Epithelial cell of prostate (primary cell): ENCODE results near the gene MALRD1.
A peak's percentile ranks its signal among the peaks of the same experiment; 100 is the strongest.

Source experiments
- DNase-seq: peaks from one replicate; pipeline ENCODE4 v3.0.0-alpha.2; 2011; ENCODE audit warnings: low read depth, low spot score
- H3K27ac ChIP-seq: fragments of 450-650 bp; 2 replicates; pipeline ENCODE4 v1.5.1; 2017; ENCODE audit warnings: mild to moderate bottlenecking

The MALRD1 gene

GRCh38 chr10:19048489-19048888 is at the start of gene MALRD1:
Gene MALRD1 (plus strand): TSS chr10:19048801. CDS start chr10:19048939, 138 bp downstream.
- no peak within 1 kb of the TSS for H3K27ac ChIP-seq
- no peak for DNase-seq

- H3K27ac ChIP-seq, result no peak overlapping the region
- DNase-seq, result no peak
Observed at GRCh38 chr10:19003341-19003740, 45.3 kb upstream of the MALRD1 start.

DNA sequence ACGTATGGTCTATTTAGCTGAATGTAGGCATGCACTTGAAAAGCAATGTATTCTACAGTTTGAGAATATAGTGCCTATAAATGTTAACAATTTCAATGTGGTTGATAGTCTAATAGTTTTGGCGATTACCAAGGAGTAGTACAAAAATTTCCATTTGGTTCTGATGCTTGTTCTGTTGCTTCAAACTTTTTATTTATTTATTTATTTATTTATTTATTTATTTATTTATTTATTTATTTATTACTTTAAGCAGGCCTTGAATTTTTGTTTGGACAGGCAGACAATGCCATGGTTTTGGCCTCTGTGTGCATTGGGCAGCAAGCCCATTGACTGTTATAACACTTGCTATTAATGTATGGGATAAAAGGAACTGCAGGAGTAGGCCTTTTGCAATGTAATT is 36.5 kb upstream of the MALRD1 start:
- no peak overlapping the region for H3K27ac ChIP-seq
- DNase-seq, result no peak

GRCh38 chr10:19014034-19014433 is 34.6 kb upstream of the MALRD1 start:
- peak overlapping the region; percentile 64 for H3K27ac ChIP-seq
- peak; percentile 8 for DNase-seq

DNA sequence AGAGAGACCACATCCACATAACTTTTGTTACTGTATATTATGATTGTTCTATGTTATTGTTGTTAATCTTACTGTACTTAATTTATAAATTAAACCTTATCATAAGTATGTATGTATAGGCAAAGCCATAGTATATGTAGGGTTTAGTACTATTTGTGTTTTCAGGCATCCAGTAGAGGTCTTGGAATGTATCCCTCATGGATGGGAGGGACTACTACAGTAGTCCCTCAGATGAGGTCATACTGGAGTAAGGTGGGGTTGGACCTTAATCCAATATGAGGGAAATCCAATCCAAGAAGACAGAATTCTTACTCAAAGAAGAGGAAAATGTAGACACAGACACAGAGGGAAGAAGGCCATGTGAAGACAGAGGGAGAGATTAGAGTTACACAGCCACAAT is 34.1 kb upstream of the MALRD1 start:
- DNase-seq, result no peak
- peak overlapping the region; percentile 64 for H3K27ac ChIP-seq

DNA sequence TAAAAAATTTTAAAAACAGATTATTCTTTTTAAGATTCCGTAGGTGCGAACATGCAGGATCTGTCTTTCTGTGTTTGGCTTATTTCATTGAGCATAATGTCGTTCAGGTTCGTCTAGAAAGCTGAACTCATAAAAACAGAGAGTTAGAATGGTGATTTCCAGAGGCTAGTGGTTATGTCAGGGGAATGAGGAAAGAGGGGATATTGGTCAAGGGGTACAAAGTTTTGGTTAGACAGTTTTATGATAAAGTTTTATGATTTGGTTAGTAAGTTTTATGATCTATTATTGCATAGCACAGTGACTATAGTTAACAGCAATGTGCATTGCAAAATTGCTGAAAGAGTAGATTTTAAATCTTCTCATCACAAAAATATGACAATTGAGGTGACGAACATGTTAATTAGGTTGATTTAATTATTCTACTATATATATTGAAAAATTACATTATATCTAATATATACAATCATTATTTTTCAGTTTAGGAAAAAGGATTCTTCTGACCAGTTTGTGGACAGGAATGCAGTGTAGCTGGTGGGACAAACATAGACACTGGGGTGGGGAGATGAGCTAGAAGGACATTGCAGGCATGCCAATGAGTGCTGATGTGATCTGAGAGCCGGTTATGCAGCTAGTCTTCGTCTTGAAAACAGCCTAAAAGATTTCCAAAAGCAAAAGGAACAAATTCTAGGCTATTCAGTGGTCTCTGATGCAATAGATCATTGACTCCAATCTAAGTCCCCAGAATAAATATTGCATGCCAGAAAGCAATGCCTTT is 31.3 kb upstream of the MALRD1 start:
- no peak for DNase-seq
- no peak overlapping the region for H3K27ac ChIP-seq

- no peak overlapping the region for H3K27ac ChIP-seq
- no peak for DNase-seq
Observed at GRCh38 chr10:19021162-19021561, 27.4 kb upstream of the MALRD1 start.

- no peak for DNase-seq
Observed at GRCh38 chr10:19024611-19025010, 24.0 kb upstream of the MALRD1 start.

GRCh38 chr10:19031763-19032162 is 16.8 kb upstream of the MALRD1 start:
- DNase-seq, result no peak
- no peak overlapping the region for H3K27ac ChIP-seq

More at GRCh38 chr10:19024611-19025010, 24.0 kb upstream of the MALRD1 start:
- no peak overlapping the region for H3K27ac ChIP-seq

DNA sequence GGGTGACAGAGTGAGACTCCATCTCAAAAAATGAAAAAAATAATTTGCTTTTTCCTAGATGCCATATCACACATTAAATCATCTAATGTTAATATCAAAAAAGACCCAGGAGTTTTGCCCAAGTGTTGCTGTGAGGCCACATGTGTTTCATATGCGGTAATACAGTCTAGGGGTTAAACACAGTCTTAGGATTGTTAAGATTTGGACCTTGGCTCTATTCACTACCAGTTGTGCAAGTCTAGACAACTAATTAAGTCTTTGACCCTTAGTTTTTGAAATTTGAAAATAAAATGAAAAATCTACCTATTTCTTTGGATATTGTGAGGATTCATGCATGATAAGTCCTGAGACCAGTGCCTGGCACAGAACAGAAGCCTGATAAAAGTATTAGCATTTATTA is 14.9 kb upstream of the MALRD1 start:
- H3K27ac ChIP-seq, result no peak overlapping the region
- DNase-seq, result no peak

GRCh38 chr10:19041171-19041570 is 7.4 kb upstream of the MALRD1 start:
- no peak overlapping the region for H3K27ac ChIP-seq
- DNase-seq, result no peak

GRCh38 chr10:19043431-19043830 is 5.2 kb upstream of the MALRD1 start:
- H3K27ac ChIP-seq, result no peak overlapping the region
- DNase-seq, result no peak

DNA sequence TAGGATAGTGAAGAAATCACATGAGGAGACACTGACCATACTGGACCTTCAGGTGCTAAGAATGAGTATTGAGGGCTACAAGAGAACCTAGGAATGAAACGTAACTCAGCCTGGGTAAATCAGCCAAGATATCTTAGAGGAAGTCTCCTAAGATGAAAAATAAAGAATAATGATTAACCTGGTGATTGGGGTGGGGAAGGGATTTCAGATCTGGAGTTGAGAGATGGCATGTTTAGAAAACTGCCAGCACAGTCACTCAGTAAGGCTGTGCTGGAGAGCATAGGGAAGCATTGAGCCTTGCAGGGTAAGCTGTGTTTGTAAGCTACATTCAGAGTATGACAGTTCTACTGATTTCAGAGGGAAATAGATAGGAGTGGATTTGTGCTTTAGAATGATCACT is 1.9 kb upstream of the MALRD1 start:
- H3K27ac ChIP-seq, result no peak overlapping the region
- DNase-seq, result no peak

DNA sequence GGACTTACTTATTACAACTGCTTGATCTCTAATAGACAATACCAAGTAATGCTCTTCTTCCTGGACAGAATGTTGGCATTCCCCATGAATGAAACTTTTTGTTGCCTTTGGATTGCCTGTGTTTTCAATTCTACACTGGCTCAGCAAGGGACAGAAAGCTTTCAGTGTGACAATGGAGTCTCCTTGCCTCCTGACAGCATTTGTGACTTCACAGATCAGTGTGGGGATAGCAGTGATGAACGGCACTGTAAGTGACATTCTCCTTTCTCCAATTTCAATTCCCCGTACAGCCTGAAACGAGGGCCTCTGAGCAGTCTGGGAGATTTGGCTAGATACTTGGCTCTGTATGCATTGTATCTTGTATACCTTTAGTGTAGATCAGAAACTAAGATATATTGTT is 290 bp downstream of the MALRD1 start:
- DNase-seq, result no peak
- H3K27ac ChIP-seq, result no peak overlapping the region

DNA sequence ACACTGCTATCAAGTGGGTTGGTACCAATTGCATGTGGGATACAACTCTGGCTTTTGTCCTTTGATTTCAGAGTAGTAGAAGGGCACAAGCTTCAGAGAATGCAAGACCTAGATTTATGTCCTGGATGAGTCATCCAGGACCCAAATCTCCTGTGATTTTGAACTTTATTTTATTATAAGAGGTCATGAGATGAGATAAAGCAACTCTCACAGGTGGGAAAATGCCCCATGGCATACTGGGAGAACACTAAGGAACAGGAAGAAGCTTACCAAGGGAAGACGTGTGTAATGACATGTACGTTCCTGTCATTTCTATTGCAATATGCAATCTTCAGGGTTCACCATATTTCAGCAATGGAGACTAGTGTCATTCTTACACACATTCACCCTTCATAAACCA is 966 bp downstream of the MALRD1 start:
- H3K27ac ChIP-seq, result no peak overlapping the region
- no peak for DNase-seq

DNA sequence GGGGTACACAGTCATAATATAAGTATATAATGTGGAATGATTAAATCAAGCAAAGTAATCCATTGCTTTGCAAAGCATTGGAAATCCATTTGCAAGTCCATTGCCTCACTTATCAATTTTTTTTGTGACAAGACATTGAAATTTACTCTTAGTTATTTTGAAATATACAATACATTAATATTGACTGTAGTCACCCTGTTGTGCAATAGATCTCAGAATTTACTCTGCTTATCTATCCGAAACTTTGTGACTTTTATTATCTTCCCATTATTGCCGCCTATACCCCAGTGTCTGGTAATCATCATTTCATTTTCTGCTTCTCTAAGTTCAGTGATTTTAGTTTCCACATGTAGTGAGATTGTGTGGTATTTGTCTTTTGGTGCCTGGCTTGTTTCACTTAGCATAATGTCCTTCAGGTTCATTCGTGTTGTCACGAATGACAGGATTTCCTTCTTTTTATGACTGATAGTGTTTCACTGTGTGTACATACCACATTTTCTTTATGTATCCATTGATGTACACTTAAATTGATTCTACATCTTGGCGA is 5.8 kb downstream of the MALRD1 start:
- H3K27ac ChIP-seq, result no peak overlapping the region
- DNase-seq, result no peak

- H3K27ac ChIP-seq, result no peak overlapping the region
- DNase-seq, result no peak
Observed at GRCh38 chr10:19058046-19058445, 9.4 kb downstream of the MALRD1 start.

DNA sequence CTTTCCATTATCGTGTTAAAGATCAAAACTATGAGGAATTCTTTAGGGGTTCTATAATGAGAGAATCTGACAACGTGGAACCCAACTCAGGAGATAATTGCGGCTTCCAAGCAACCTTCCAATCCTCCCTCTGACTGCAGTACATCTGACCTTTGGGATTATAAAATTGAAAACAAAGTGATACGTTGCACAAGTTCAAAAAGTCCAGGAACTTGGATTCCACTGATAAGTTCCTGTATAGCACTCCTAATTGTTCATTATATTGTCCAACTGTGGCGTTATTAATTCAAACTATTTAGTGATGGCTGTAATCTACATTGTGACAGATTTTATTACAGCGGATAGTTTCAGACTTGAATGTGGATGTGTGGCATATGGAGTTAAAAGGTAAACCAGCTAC is 15.4 kb downstream of the MALRD1 start:
- H3K27ac ChIP-seq, result no peak overlapping the region
- DNase-seq, result no peak

GRCh38 chr10:19071946-19072345 is 23.3 kb downstream of the MALRD1 start:
- no peak for DNase-seq
- no peak overlapping the region for H3K27ac ChIP-seq

- H3K27ac ChIP-seq, result no peak overlapping the region
- no peak for DNase-seq
Observed at GRCh38 chr10:19077276-19077675, 28.7 kb downstream of the MALRD1 start.

DNA sequence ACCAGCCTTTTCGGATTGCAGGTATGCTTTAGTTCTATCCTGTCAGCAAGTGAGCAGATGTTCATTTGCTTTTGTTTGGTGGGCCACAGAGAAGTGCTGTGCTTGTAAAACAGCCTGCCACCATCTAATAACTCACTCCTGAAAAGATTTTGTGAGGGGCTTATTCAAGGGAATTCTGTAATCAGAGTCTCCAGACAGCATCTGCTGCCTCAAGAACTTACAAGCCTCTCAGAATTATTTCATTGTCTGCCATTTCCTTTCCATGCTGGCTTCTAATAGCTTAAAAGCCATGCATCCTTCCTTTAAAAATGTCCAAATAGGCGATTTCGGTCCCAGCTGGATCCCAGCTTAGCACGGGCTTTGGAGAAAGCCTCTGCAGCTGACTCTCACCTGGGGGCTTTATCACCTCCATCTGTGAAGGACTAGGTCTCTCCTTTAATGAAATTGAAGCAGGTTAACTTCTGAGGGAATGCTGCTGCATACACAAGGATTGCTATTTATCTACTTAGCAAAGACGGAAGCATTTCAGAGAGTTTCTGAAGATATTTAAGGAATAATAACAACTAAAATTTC is 48.0 kb downstream of the MALRD1 start:
- H3K27ac ChIP-seq, result no peak overlapping the region
- DNase-seq, result no peak

DNA sequence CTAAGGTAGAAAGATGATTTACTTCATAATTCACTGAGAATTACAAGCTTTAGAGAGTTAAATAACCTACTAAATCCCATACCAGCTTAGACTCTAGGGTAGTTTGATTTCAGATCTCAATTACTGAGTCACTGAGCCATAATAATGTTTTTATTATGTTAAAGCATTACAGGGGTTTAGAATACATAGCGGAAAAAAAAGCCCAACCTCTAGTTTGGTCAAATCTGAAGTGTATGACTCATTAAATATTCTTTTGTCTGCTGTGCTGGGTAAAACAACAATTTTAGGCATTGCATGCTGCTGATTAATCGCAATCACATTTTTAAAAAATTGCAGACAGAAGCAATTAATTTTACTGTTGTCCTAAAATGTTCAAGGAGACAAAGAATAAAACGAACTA is 48.5 kb downstream of the MALRD1 start:
- no peak overlapping the region for H3K27ac ChIP-seq
- DNase-seq, result no peak
